Stimulated activated CD8-positive, alpha-beta memory T cell treated with anti-CD3 and anti-CD28 coated beads, Interleukin-15, amount 100 ng/mL, for 4 hours (primary cell): ENCODE measurements around the gene FARS2.
"Not testable (repeated sequence)": the region's sequence is repeated elsewhere in the genome, so short reads cannot be mapped to it uniquely, and the experiment has no call there.

Source experiments
- DNase-seq, 2 donors: peaks; one replicate each; pipeline ENCODE4 v3.0.0-alpha.2; 2020; ENCODE audit warnings: low read depth in 2 of 2

FARS2 gene

GRCh38 chr6:5783584-5784089 lies 522.3 kb downstream of the FARS2 start:
- DNase-seq, result no peak

GRCh38 chr6:5785249-5785648 lies 523.9 kb downstream of the FARS2 start:
- DNase-seq, result no peak

GRCh38 chr6:5786321-5786968 lies 525.1 kb downstream of the FARS2 start:
- no peak for DNase-seq

GRCh38 chr6:5786969-5787720 lies 525.8 kb downstream of the FARS2 start:
- no peak for DNase-seq

- not testable (repeated sequence) for DNase-seq
Measured at GRCh38 chr6:5789426-5789825, 528.1 kb downstream of the FARS2 start.

- not testable (repeated sequence) for DNase-seq
Measured at GRCh38 chr6:5796555-5796954, 535.2 kb downstream of the FARS2 start.

GRCh38 chr6:5806406-5806805 lies 545.1 kb downstream of the FARS2 start:
- DNase-seq, result not testable (repeated sequence)

- DNase-seq, result no peak
Measured at GRCh38 chr6:5809450-5809849, 548.1 kb downstream of the FARS2 start.

- no peak for DNase-seq
Measured at GRCh38 chr6:5811997-5812396, 550.7 kb downstream of the FARS2 start.

GRCh38 chr6:5813625-5814027 lies 552.3 kb downstream of the FARS2 start:
- DNase-seq, result no peak

GRCh38 chr6:5814116-5814515 lies 552.8 kb downstream of the FARS2 start:
- no peak for DNase-seq

- no peak for DNase-seq
Measured at GRCh38 chr6:5814901-5815300, 553.6 kb downstream of the FARS2 start.

GRCh38 chr6:5817869-5818268 lies 556.6 kb downstream of the FARS2 start:
- DNase-seq, result no peak

GRCh38 chr6:5818959-5819358 lies 557.6 kb downstream of the FARS2 start:
- no peak for DNase-seq
